SJCRH30 (cell line): ENCODE data around the gene PCNX3. TPM values are rescaled to one million over a fixed set of nuclear protein-coding genes. Genes with fewer than 3 reads are reported as not detected.
A peak's percentile ranks its signal among the peaks of the same experiment; 100 is the strongest.
"Not testable (repeated sequence)": the region's sequence is repeated elsewhere in the genome, so short reads cannot be mapped to it uniquely, and the experiment has no call there.

Experiments
- DNase-seq, 2 experiments: peaks; one replicate each; pipeline ENCODE4 v3.0.0-alpha.2; 2015 to 2020
- H3K27ac ChIP-seq: fragments of 250-450 bp; sonication (Bioruptor Pico); 2 replicates; pipeline ENCODE4 v1.5.1; 2020; ENCODE audit warnings: mild to moderate bottlenecking, moderate library complexity
- H3K27me3 ChIP-seq: fragments of 250-450 bp; sonication (Bioruptor Pico); 2 replicates; pipeline ENCODE4 v1.5.1; 2020; ENCODE audit warnings: mild to moderate bottlenecking, moderate library complexity
- H3K36me3 ChIP-seq: fragments of 250-450 bp; sonication (Bioruptor Pico); 2 replicates; pipeline ENCODE4 v1.5.1; 2020; ENCODE audit warnings: mild to moderate bottlenecking, moderate library complexity
- H3K4me1 ChIP-seq: fragments of 250-450 bp; sonication (Bioruptor Pico); 2 replicates; pipeline ENCODE4 v1.5.1; 2020; ENCODE audit warnings: mild to moderate bottlenecking, moderate library complexity
- H3K4me3 ChIP-seq: fragments of 250-450 bp; sonication (Bioruptor Pico); 2 replicates; pipeline ENCODE4 v1.5.1; 2020; ENCODE audit warnings: mild to moderate bottlenecking, moderate library complexity
- H3K9me3 ChIP-seq: fragments of 250-450 bp; sonication (Bioruptor Pico); replicated peaks from 2 replicates; pipeline ENCODE4 v1.5.1; 2020; ENCODE audit warnings: mild to moderate bottlenecking, moderate library complexity
- total RNA-seq: library from RNA; depleted of rRNA; stranded (reverse); fragments of >200 nt; shearing (Covaris generic); gene quantifications from 2 replicates; pipeline ENCODE4 v1.2.3, GENCODE V29; 2014

PCNX3 gene
- total RNA-seq, 1 experiment from 2014 or later = 27.1 TPM

DNA sequence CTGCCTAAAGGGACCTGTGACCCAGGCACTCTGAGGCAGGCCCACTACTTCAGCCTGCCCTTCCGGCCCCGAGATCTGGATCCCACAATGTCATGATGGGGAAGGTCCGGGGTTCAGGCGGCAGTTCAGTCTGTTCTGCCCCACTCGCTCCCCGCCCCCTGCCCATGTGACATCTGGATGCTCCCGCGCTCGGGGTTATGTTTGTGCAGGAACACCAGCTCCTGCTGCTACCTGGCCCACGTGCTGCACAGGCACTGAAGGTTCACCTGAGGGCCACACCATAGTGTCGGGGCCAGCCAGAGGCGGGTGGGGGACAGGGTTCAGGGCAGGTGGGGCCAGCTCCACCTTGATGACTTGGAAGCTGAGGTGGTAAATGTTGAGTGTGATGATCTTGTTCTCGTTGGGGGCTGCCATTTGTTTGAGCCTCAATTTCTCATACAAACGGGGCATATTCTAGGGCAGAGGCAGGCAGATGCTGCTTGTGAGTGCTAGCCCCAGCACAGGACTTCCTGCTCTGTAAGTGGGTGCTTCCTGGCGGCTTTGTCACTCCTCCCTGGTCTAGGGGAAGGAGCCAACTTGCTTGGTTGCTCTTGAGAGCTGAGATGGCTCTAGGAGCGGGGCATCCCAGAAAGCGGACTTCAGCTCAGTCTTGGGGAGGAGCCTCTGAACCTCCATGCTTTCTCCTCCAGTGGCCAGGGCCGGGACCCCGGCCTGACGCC, 18.0 kb downstream of the PCNX3 start:
- no peak overlapping the region for H3K27ac ChIP-seq
- peaks cover 40% of the 10 kb centered on the region for H3K36me3 ChIP-seq
- H3K9me3 ChIP-seq = no peaks in the 10 kb centered on the region
- H3K4me1 ChIP-seq = no peaks in the 10 kb centered on the region; the same call in 1 of the 2 replicates
- H3K27me3 ChIP-seq = no peaks in the 10 kb centered on the region
- no peak overlapping the region for H3K4me3 ChIP-seq
- DNase-seq = no peak

DNA sequence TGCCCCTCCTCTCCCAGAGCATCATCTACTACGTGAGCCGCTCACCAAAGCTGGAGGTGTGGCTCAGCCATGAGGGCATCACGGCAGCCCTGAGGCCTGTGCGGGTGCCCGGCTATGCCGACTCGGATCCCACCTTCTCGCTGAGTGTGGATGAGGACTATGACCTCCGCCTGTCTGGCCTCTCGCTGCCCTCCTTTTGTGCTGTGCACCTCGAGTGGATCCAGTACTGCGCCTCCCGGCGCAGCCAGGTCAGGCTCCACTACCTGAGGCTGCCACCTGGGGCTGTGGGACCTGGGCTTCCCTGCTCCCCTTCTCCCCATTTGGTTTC, 18.5 kb downstream of the PCNX3 start:
- Histone ChIP-seq H3K27ac (no peak overlapping the region), H3K27me3 (no peaks in the 10 kb centered on the region), H3K4me3 (no peak overlapping the region), H3K4me1 (no peaks in the 10 kb centered on the region; the same call in 1 of the 2 replicates), H3K9me3 (no peaks in the 10 kb centered on the region), H3K36me3 (peaks cover 36% of the 10 kb centered on the region)
- no peak for DNase-seq

DNA sequence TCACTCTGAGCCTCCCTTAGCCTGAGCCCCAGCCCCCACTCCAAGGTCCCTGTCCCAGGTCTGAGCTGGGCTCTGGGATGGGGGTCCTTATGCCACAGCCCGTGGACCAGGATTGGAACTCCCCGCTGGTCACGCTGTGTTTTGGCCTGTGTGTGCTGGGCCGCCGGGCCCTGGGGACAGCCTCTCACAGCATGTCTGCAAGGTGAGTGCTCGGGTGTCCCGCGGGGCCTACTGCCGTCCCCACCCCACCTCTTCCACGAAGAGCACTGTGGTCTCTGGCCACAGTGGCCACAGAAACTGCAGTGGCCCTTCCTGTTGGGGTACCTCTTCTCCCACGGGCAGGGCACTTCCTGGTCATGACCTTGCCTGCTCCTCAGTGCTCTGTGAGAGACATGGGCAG, 18.9 kb downstream of the PCNX3 start:
- H3K36me3 ChIP-seq = peaks cover 32% of the 10 kb centered on the region
- no peak overlapping the region for H3K27ac ChIP-seq
- no peak for DNase-seq
- H3K27me3 ChIP-seq = no peaks in the 10 kb centered on the region
- H3K9me3 ChIP-seq = no peaks in the 10 kb centered on the region
- H3K4me3 ChIP-seq = no peak overlapping the region
- H3K4me1 ChIP-seq = no peaks in the 10 kb centered on the region; the same call in 1 of the 2 replicates

DNA sequence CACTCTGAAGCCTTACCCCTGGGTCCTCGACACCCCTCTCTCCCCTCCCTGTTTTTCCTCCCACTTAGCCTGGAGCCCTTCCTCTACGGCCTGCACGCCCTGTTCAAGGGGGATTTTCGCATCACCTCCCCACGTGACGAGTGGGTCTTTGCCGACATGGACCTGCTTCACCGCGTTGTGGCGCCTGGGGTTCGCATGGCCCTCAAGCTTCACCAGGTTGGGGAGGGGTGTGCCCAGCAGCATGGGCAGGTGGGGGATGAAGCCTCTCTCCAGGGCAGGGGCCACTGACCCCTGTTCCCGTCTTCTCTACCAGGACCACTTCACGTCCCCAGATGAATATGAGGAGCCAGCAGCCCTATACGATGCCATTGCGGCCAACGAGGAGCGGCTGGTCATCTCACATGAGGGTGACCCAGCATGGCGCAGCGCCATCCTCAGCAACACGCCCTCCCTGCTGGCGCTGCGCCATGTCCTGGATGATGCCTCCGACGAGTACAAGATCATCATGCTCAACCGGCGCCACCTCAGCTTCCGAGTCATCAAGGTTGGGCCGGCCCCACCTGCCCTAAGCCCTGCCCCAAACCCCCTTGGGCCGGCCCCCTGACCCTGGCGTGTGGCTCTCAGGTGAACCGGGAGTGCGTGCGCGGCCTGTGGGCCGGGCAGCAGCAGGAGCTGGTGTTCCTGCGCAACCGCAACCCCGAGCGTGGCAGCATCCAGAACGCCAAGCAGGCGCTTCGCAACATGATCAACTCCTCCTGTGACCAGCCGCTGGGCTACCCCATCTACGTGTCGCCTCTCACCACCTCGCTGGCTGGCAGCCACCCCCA, 19.5 kb downstream of the PCNX3 start:
- no peaks in the 10 kb centered on the region; the same call in 1 of the 2 replicates for H3K4me1 ChIP-seq
- H3K9me3 ChIP-seq = no peaks in the 10 kb centered on the region
- peaks cover 31% of the 10 kb centered on the region for H3K36me3 ChIP-seq
- DNase-seq = no peak
- H3K27me3 ChIP-seq = no peaks in the 10 kb centered on the region
- no peak overlapping the region for H3K4me3 ChIP-seq
- H3K27ac ChIP-seq = no peak overlapping the region

DNA sequence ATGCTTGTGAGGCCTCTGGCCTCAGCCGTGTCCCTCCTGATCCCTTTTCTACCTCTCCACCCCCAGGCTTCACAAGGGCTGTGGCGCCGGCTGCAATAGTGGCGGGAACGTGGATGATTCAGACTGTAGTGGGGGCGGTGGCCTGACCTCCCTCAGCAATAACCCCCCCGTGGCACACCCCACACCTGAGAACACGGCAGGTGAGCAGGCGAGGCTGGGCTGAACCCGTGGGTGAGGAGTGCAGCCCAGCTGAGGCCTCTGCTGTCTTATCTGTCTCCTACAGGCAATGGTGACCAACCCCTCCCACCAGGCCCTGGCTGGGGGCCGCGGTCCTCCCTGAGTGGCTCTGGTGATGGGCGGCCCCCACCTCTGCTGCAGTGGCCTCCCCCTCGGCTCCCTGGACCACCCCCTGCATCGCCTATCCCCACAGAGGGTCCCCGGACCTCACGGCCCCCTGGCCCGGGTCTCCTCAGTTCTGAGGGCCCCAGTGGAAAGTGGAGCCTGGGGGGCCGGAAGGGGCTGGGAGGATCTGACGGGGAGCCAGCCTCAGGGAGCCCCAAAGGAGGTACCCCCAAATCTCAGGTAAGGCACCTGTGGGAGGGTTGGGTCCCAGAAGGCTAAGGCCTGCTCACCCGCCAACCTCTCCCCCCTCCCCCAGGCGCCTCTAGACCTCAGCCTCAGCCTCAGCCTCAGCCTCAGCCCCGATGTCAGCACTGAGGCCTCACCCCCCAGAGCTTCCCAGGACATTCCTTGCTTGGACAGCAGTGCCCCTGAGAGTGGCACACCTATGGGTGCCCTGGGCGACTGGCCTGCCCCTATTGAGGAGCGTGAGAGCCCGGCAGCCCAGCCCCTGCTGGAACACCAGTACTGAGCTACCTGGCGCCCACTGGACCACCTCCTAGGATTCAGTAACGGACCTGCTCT, 20.8 kb downstream of the PCNX3 start:
- Histone ChIP-seq H3K4me1 (no peaks in the 10 kb centered on the region; the same call in 1 of the 2 replicates), H3K27ac (no peak overlapping the region), H3K27me3 (no peaks in the 10 kb centered on the region), H3K9me3 (no peaks in the 10 kb centered on the region), H3K36me3 (peaks cover 22% of the 10 kb centered on the region), H3K4me3 (no peak overlapping the region)
- no peak for DNase-seq

DNA sequence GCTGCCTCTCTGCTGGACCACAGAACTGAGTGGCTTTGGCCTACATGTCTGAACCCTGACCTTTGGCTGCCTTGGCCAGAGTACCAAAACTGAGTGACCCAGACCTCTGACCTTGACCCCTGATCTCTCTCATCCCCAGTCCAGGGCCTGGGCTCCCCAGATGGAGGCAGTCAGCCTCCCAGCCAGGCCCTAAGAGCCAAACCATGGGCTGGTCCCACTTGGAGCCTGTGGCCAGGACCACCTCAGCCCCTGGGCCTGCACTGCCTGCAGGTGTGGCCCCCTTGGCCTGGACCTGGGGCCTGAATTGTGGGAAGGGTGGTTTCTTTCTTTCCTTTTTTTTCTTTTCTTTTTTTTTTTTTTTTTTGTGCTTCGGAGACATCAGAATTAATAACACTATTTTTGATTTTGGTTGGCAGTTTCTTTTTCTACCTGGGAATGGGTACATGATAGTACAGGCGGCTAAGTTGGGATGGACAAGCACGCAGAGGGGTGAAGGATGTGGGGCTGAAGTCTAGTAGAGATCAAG, 21.5 kb downstream of the PCNX3 start:
- Histone ChIP-seq H3K4me1 (no peaks in the 10 kb centered on the region; the same call in 1 of the 2 replicates), H3K4me3 (no peak overlapping the region), H3K27ac (no peak overlapping the region), H3K27me3 (no peaks in the 10 kb centered on the region), H3K36me3 (peaks cover 22% of the 10 kb centered on the region), H3K9me3 (no peaks in the 10 kb centered on the region)
- no peak for DNase-seq

DNA sequence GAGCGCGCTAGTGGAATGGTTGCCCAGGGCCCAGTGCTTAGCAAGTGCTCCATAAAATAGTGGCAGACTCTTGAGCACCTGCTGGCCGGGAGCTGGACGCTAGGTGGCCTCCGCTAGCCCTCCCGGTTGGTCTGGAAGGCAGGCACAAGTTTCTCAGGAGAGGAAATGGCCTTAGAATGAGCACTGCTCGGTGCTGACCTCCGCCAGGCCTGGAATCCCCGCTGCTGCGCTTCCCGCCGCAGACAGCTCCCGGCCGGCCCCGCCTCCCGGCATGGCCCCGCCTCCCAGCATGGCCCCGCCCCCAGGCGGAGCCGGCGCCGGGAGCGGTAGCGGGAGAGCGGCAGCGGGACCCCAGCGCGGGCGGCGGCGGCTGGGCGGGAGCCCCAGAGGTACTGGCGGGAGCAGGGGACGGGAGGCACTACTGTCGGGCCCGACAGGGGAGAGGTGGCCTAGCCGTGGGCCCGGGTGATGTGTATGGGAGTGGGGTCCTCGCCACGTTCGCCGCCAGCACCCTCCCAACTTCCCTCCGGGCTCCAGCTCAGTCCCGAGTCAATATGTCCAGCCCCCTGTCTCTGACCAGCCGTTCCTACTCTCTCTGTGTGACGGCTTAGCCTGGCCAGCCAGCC, 22.3 kb downstream of the PCNX3 start, which contains the start of gene SIPA1:
Gene SIPA1, plus strand, starts transcription at position 308 of the 626 bp plus-strand sequence. CDS start 2,821 bp downstream, outside the sequence.
- H3K27ac ChIP-seq = peak within 1 kb of the TSS; percentile 12; the same call in 1 of the 2 replicates
- H3K36me3 ChIP-seq = peaks cover 22% of the 10 kb centered on the region
- DNase-seq = peak; percentile 70 to 73

DNA sequence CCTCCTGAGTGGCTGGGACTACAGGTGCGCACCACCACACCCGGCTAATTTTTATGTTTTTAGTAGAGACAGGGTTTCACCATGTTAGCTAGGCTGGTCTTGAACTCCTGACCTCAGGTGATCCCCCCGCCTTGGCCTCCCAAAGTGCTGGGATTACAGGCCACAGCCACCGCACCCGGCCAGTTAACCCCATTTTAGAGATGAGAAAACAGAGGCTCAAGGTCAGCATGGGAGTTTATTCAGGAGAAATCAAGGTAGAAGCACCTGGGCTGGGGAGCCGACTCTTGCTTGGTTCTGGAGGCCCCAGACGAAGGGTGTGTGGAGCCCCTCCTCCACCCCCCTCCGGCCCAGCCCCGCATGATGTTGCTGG, 23.6 kb downstream of the PCNX3 start:
- not testable (repeated sequence) for H3K4me3 ChIP-seq, H3K4me1 ChIP-seq, DNase-seq, H3K27ac ChIP-seq, H3K9me3 ChIP-seq, H3K27me3 ChIP-seq
- peaks cover 22% of the 10 kb centered on the region for H3K36me3 ChIP-seq

More for the DNA sequence above, 22.3 kb downstream of the PCNX3 start, which contains the start of gene SIPA1:
- H3K9me3 ChIP-seq = no peaks in the 10 kb centered on the region
- peak within 1 kb of the TSS; percentile 54 for H3K4me3 ChIP-seq
- H3K27me3 ChIP-seq = no peaks in the 10 kb centered on the region
- no peaks in the 10 kb centered on the region; the same call in 1 of the 2 replicates for H3K4me1 ChIP-seq

DNA sequence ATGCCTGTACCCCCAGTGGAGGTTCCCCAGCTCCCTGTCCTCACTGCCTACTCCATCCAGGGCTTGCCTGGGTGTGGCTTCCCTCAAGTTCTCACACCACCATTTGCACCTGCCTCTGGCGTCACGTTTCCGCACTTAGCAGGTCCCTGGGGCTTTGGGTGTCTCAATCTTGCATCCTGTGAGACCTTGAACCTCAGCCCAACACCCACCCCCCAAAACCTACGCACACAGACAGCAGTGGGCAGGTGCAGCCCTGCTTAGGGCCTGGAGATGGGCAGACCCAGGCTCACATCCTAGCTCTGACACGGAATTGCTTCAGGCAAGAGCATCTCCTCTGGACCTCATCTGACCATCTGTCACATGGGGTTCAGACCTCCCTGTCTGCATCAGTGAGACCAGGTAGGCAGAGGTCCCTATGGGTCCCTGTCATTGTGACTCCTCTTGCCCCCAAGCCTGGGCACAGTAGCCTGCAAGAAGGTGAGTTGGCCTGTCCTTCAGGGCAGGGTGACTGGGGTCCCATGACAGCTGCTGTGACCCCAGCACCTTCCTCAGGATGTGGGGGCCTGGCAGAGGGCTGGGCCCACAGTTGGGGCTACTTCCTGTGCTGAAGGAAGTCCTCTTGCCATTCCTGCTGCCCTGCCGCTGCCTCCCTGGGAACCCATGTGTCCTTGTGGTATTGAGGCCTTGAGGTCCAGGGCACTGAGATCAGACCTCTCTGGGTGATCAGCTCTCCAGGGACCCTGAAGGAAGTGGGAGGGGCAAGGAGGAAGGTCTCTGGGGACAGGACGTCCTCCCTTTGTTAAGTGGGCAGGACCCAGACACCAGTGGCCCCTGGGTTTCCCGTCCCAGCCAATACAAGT, 24.3 kb downstream of the PCNX3 start:
- H3K27me3 ChIP-seq = no peaks in the 10 kb centered on the region
- peaks cover 19% of the 10 kb centered on the region for H3K36me3 ChIP-seq
- no peak overlapping the region for H3K27ac ChIP-seq
- no peaks in the 10 kb centered on the region for H3K9me3 ChIP-seq
- DNase-seq = no peak
- no peak overlapping the region for H3K4me3 ChIP-seq
- no peaks in the 10 kb centered on the region; the same call in 1 of the 2 replicates for H3K4me1 ChIP-seq

DNA sequence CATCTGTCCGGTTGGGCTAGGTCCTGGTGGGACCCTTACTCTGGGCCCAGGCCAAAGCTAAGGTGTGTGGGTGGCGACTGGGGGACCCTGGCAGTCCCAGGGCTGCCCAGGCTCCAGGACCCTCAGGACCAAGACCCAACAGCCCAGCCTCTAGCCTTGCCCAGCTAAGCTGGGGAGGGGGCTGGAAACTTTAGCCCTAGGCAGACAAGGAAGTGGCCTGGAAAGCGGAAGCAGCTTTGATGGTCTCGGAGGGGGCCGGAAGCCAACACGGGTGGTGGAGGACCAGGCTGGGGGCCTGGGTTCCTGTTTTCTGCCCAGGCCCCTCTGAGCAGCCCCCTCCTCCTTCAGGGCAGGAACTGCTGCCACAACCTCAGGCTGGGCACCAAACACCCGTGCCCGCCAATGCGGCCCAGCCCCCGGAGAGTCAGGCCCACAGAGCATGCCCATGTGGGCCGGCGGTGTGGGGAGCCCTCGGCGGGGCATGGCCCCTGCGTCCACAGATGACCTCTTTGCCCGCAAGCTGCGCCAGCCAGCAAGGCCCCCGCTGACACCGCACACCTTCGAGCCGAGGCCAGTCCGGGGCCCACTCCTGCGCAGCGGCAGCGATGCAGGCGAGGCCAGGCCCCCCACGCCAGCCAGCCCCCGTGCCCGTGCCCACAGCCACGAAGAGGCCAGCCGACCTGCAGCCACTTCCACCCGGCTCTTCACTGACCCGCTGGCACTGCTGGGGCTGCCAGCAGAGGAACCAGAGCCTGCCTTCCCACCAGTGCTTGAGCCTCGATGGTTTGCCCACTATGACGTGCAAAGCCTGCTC, 25.1 kb downstream of the PCNX3 start:
- Histone ChIP-seq H3K4me1 (no peaks in the 10 kb centered on the region; the same call in 1 of the 2 replicates), H3K27ac (no peak overlapping the region), H3K4me3 (no peak overlapping the region), H3K36me3 (peaks cover 13% of the 10 kb centered on the region), H3K9me3 (no peaks in the 10 kb centered on the region), H3K27me3 (no peaks in the 10 kb centered on the region)
- DNase-seq = no peak

DNA sequence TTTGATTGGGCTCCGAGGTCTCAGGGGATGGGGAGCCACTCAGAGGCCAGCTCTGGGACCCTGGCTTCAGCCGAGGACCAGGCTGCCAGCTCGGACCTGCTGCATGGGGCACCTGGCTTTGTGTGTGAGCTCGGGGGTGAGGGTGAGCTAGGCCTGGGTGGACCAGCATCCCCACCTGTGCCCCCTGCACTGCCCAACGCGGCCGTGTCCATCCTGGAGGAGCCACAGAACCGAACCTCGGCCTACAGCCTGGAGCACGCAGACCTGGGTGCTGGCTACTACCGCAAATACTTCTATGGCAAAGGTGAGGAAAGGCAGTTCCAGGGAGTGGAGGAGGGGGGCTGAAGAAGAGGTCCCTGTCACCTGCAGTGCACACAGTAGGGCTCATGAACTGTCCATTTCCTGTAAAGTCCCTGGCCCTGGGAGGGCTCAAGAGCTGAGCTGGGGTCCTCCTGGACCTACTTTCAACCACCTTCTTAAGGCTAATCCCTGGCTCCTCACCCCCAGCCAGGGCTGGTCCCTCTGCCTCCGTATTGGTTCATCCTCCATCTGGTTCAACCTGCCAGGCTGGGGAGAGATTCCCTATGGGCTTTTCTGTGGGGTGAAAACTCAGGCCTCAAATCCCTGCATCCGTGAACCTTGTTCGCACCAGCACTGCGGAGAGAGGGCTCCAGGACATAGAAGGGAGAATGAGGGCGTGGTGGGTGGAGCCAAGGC, 25.9 kb downstream of the PCNX3 start:
- H3K27ac ChIP-seq = no peak overlapping the region
- H3K36me3 ChIP-seq = peaks cover 5% of the 10 kb centered on the region; the same call in 1 of the 2 replicates
- no peak overlapping the region for H3K4me3 ChIP-seq
- H3K27me3 ChIP-seq = no peaks in the 10 kb centered on the region
- H3K9me3 ChIP-seq = no peaks in the 10 kb centered on the region
- H3K4me1 ChIP-seq = no peaks in the 10 kb centered on the region; the same call in 1 of the 2 replicates
- DNase-seq = no peak
